CD4-positive, CD25-positive, alpha-beta regulatory T cell (primary cell): ENCODE measurements around the gene LPAR1. TPM values are rescaled to one million over a fixed set of nuclear protein-coding genes. Genes with fewer than 3 reads are reported as not detected.

ENCODE experiments used
- ATAC-seq, 2 donors: fragments of 150-1000 bp; cut with Tn5 transposase; one replicate each; pipeline ENCODE4 v1.10.0; 2021; ENCODE audit warnings: low read depth in 2 of 2, moderate number of reproducible peaks in 2 of 2, moderate library complexity in 1 of 2
- DNase-seq, 3 donors: peaks; one replicate each; pipeline versions ENCODE4 v3.0.0 to v3.0.0-alpha.2; 2012 to 2022; ENCODE audit warnings: mixed read lengths in 1 of 3
- H3K27ac ChIP-seq: one replicate; pipeline ENCODE4 v1.7.0; 2013; ENCODE audit warnings: mild to moderate bottlenecking, low read length; ENCODE audit not compliant: insufficient read depth, poor library complexity, severe bottlenecking
- H3K27me3 ChIP-seq: one replicate; pipeline ENCODE4 v1.7.0; 2013; ENCODE audit warnings: low read length; ENCODE audit not compliant: control insufficient read depth, insufficient read depth
- H3K36me3 ChIP-seq: one replicate; pipeline ENCODE4 v1.7.0; 2013; ENCODE audit warnings: mild to moderate bottlenecking, low read length, moderate library complexity; ENCODE audit not compliant: control insufficient read depth, insufficient read depth
- H3K4me1 ChIP-seq: 2 replicates; pipeline ENCODE4 v1.7.0; 2013; ENCODE audit warnings: mild to moderate bottlenecking, low read length; ENCODE audit not compliant: insufficient read depth, control insufficient read depth, poor library complexity, severe bottlenecking
- H3K4me3 ChIP-seq: one replicate; pipeline ENCODE4 v1.7.0; 2013; ENCODE audit warnings: low read depth, mild to moderate bottlenecking, low read length, moderate library complexity
- H3K9me3 ChIP-seq, 2 experiments: 1 replicate in 1 of 2; 2 replicates in 1 of 2; pipeline ENCODE4 v1.7.0; 2013; ENCODE audit warnings: low read length in 2 of 2, mild to moderate bottlenecking in 1 of 2, moderate library complexity in 1 of 2; ENCODE audit not compliant: control insufficient read depth in 2 of 2
- H3K27ac Mint-ChIP-seq, 3 donors: one replicate each; pipeline ENCODE4 v1.8.0; 2020 to 2022; ENCODE audit warnings: mild to moderate bottlenecking in 3 of 3, mixed read lengths in 3 of 3, moderate library complexity in 2 of 3
- H3K27me3 Mint-ChIP-seq: one replicate; pipeline ENCODE4 v1.8.0; 2022; ENCODE audit warnings: mild to moderate bottlenecking, mixed read lengths
- H3K36me3 Mint-ChIP-seq: one replicate; pipeline ENCODE4 v1.8.0; 2020; ENCODE audit warnings: mixed read lengths
- H3K4me1 Mint-ChIP-seq, 4 donors: one replicate each; pipeline ENCODE4 v1.8.0; 2020 to 2022; ENCODE audit warnings: mixed read lengths in 4 of 4, mild to moderate bottlenecking in 1 of 4
- H3K4me3 Mint-ChIP-seq, 4 donors: one replicate each; pipeline ENCODE4 v1.8.0; 2020 to 2022; ENCODE audit warnings: mild to moderate bottlenecking in 4 of 4, mixed read lengths in 4 of 4, moderate library complexity in 3 of 4
- H3K9me3 Mint-ChIP-seq, 7 donors: one replicate each; pipeline ENCODE4 v1.8.0; 2020 to 2022; ENCODE audit warnings: mixed read lengths in 7 of 7, mild to moderate bottlenecking in 3 of 7, moderate library complexity in 2 of 7
- polyA plus RNA-seq, 4 donors: library from polyadenylated mRNA; unstranded; fragments of 300-500 nt; fragmentation: Illumina TruSeq; gene quantifications; one replicate each; pipeline ENCODE4 v1.2.3, GENCODE V29; 2021
- total RNA-seq: library from RNA; stranded (reverse); gene quantifications from one replicate; pipeline ENCODE4 v1.2.3, GENCODE V29; 2022

Gene LPAR1, protein sequence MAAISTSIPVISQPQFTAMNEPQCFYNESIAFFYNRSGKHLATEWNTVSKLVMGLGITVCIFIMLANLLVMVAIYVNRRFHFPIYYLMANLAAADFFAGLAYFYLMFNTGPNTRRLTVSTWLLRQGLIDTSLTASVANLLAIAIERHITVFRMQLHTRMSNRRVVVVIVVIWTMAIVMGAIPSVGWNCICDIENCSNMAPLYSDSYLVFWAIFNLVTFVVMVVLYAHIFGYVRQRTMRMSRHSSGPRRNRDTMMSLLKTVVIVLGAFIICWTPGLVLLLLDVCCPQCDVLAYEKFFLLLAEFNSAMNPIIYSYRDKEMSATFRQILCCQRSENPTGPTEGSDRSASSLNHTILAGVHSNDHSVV
- not detected for total RNA-seq
- polyA plus RNA-seq: not detected

DNA sequence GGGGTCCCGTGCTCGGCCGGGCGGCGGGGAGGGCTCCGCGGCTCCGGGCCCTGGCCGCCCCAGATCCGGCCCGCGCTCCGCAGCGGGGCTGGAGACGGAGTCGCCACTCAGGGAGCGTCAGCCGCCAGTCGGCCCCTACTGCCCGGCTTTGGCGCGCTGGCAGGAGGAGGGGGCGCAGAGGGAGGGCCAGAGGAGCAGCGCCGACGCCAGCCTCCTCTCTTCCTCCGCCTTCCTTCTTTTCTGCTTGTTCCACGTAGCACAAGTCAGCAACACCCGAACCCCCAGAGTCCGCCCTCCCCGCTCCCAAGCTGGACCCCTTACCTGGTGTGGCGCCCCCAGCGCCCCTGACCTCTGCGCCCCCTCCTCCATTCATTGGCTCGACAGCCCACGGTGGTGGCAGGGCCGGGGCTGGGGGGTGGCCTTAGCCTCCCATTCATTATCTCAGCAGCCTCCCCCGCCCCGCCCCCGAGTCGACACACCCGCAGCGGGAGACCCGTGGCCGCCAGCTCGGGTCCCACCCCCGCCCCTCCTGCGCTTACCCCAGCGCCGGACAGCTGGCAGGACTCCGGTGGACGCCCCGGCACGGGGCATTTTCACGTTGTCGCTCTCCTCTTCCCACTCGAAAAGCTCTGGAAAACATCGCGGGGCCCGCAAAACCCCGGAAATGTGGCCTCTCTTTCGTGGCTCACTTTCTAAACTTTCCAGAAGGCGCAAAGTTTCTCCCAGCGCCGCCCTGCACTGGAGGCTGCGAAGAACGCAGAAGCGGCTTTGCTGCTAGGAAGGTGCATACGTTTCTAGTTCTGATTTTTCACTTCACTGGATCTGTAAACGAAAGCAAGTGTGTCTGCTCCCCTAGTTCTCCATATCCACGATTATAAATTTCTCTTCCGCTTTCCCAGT is at the start of gene LPAR1:
Gene LPAR1, minus strand, starts transcription at position 140 of the 900 bp plus-strand sequence. CDS start 66,353 bp downstream, outside the sequence.
- Histone ChIP-seq H3K27me3 (peaks cover 4% of the 10 kb centered on the region), H3K4me3 (no peak within 1 kb of the TSS), H3K9me3 (no peaks in the 10 kb centered on the region), H3K36me3 (no peaks in the 10 kb centered on the region), H3K4me1 (no peaks in the 10 kb centered on the region), H3K27ac (no peak within 1 kb of the TSS)
- Mint-ChIP-seq H3K4me3 (peak within 1 kb of the TSS in 1 of 4 donors; percentile 57), H3K4me1 (peaks cover 4 to 10% (median 5%) of the 10 kb centered on the region in 4 donors), H3K27me3 (peaks cover 40% of the 10 kb centered on the region), H3K9me3 (peaks cover 0 to 8% (median 0%) of the 10 kb centered on the region in 7 donors), H3K36me3 (no peaks in the 10 kb centered on the region), H3K27ac (peak within 1 kb of the TSS in 1 of 3 donors; percentile 33)
- no peak for DNase-seq
- ATAC-seq: no peak

DNA sequence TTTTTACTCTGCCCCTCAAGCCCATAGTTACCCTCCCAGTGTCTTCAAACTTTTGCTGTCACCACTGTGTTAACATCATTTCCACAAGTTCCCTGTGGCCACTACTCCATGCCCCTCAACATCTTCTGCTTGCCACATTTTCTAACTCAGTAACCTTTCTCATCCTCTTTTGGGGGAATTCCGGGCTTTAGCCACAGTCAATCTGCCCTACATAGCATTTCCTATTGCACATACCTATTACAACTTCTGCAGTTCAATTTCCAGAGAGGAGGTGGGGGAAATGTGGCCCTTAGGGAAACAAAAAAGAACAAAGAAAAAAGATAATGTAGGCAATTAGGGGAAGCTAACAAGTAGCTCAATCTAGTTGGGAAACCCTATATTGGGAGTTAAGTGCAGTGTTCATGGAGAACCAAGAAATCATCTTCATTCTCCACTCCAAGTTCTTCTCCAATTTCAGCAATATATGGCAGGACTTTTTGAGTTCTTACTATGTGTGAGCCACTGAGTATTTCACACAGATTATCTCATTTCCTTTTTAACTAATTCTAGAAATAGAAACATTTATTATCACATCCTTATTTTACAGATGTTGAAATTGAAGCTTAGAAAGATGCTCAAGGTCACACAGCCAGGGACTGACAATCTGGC is 40.2 kb upstream of the LPAR1 start:
- Mint-ChIP-seq H3K4me1 (no peaks in the 10 kb centered on the region), H3K4me3 (no peak overlapping the region), H3K27ac (no peak overlapping the region), H3K27me3 (no peaks in the 10 kb centered on the region), H3K9me3 (no peaks in the 10 kb centered on the region), H3K36me3 (no peaks in the 10 kb centered on the region)
- Histone ChIP-seq H3K4me1 (no peaks in the 10 kb centered on the region), H3K36me3 (no peaks in the 10 kb centered on the region), H3K9me3 (no peaks in the 10 kb centered on the region), H3K4me3 (no peak overlapping the region), H3K27ac (no peak overlapping the region), H3K27me3 (no peaks in the 10 kb centered on the region)
- DNase-seq: no peak
- no peak for ATAC-seq

DNA sequence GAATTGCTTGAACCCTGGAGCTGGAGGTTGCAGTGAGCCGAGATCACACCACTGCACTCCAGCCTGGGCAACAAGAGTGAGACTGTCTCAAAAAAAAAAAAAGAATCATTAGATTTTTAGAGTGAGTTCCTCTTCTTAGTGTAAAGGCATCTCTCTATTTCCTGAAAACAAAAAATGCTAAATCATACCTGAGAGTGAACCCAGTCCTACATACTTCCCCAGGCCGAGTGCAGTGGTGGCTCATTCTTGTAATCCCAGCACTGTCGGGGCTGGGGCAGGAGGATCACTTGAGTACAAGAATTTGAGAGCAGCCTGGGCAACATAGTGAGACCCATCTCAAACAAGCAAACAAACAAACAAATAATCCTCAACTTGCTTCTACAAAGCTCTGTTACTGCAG is 38.2 kb upstream of the LPAR1 start:
- Mint-ChIP-seq H3K36me3 (no peaks in the 10 kb centered on the region), H3K9me3 (peaks cover 0 to 3% (median 0%) of the 10 kb centered on the region in 7 donors), H3K27me3 (no peaks in the 10 kb centered on the region), H3K4me1 (no peaks in the 10 kb centered on the region), H3K4me3 (no peak overlapping the region), H3K27ac (no peak overlapping the region)
- no peak for ATAC-seq
- no peaks in the 10 kb centered on the region for H3K9me3 ChIP-seq
- no peaks in the 10 kb centered on the region for H3K27me3 ChIP-seq
- no peak overlapping the region for H3K27ac ChIP-seq
- no peak overlapping the region for H3K4me3 ChIP-seq
- no peaks in the 10 kb centered on the region for H3K36me3 ChIP-seq
- H3K4me1 ChIP-seq: no peaks in the 10 kb centered on the region
- no peak for DNase-seq

DNA sequence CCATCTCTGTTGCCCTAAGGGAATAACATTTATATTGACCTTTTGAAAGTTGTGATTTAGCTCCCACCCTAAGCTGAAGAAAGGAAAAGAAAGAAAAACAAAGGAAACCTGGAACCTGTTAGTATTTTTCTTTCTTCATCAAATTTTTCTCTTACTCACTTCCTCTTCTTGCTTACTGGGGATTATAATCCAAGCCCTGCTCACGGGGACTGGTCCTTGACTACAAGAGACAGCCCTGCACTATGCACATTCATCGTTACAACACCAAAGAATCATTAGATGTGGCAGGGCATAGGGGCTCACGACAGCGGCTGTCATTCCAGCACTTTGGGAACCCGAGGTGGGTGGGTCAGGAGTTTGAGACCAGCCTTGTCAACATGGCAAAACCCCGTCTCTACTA is 37.8 kb upstream of the LPAR1 start:
- Histone ChIP-seq H3K9me3 (no peaks in the 10 kb centered on the region), H3K4me3 (no peak overlapping the region), H3K4me1 (no peaks in the 10 kb centered on the region), H3K36me3 (no peaks in the 10 kb centered on the region), H3K27me3 (no peaks in the 10 kb centered on the region), H3K27ac (no peak overlapping the region)
- DNase-seq: no peak
- peaks cover 0 to 3% (median 0%) of the 10 kb centered on the region in 7 donors for H3K9me3 Mint-ChIP-seq
- H3K27me3 Mint-ChIP-seq: no peaks in the 10 kb centered on the region
- H3K4me3 Mint-ChIP-seq: no peak overlapping the region
- no peak for ATAC-seq
- H3K27ac Mint-ChIP-seq: no peak overlapping the region
- no peaks in the 10 kb centered on the region for H3K36me3 Mint-ChIP-seq
- no peaks in the 10 kb centered on the region for H3K4me1 Mint-ChIP-seq

DNA sequence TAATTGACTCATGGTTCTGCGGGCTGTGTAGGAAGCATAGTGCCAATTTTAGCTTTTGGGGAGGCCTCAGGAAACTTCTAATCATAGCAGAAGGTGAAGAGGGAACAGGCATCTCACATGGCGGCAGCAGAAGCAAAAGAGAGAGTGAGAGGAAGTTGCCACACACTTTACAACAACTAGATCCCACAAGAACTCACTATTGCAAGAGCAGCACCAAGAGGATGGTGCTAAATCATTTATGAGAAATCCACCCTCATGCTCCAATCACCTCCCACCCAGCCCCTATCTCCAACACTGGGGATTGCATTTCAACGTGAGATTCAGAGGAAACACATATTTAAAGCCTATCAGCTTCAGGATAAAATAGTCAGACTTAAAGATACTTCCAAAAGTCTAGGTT is 36.1 kb upstream of the LPAR1 start:
- no peak overlapping the region for H3K27ac ChIP-seq
- DNase-seq: no peak
- Mint-ChIP-seq H3K4me1 (no peaks in the 10 kb centered on the region), H3K27me3 (no peaks in the 10 kb centered on the region), H3K9me3 (peaks cover 0 to 3% (median 0%) of the 10 kb centered on the region in 7 donors), H3K27ac (no peak overlapping the region), H3K36me3 (no peaks in the 10 kb centered on the region), H3K4me3 (no peak overlapping the region)
- H3K4me3 ChIP-seq: no peak overlapping the region
- ATAC-seq: no peak
- no peaks in the 10 kb centered on the region for H3K4me1 ChIP-seq
- H3K27me3 ChIP-seq: no peaks in the 10 kb centered on the region
- H3K9me3 ChIP-seq: no peaks in the 10 kb centered on the region
- no peaks in the 10 kb centered on the region for H3K36me3 ChIP-seq

DNA sequence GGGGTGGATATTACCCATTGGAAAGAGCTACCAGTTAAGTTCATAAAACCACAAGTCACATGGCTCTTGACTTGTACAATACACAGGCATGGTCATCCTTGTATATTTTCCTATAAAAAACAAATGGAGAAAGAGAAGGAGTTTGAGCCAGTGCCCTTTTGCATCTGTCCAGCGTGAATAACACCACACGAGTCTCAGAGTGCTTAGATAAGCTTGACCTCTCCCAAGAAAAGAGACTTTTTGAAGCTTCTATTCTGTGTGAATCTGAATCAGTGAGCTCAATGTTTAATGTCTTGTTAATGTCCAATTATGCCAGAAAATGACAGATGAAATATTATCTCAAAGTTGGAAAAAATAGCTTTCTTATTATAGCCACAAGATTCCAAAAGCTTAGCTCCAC is 30.9 kb upstream of the LPAR1 start:
- Histone ChIP-seq H3K4me3 (no peak overlapping the region), H3K4me1 (no peaks in the 10 kb centered on the region), H3K36me3 (no peaks in the 10 kb centered on the region), H3K27ac (no peak overlapping the region), H3K27me3 (no peaks in the 10 kb centered on the region), H3K9me3 (no peaks in the 10 kb centered on the region)
- H3K9me3 Mint-ChIP-seq: peaks cover 0 to 3% (median 0%) of the 10 kb centered on the region in 7 donors
- H3K27ac Mint-ChIP-seq: no peak overlapping the region
- DNase-seq (no peak), ATAC-seq (no peak)
- no peaks in the 10 kb centered on the region for H3K4me1 Mint-ChIP-seq
- H3K4me3 Mint-ChIP-seq: no peak overlapping the region
- no peaks in the 10 kb centered on the region for H3K36me3 Mint-ChIP-seq
- no peaks in the 10 kb centered on the region for H3K27me3 Mint-ChIP-seq

DNA sequence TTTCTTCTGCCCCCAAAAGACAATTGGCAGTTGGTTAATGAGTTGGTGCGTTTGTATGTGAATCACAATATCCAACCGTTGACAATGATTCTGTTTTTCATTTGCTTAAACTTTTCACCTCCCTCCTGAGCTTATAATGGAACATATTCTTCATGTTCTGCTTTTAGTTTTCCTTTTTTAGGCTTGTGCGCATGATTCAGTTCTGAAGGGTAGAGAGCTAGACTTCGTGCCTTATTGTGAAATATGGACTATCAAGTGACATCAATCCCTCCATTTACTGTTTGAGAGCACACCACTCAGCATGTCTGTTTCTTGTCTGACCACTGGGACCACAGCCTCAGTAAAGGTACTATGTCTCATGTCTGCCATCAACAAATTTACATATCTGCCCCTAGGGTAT is 30.5 kb upstream of the LPAR1 start:
- no peaks in the 10 kb centered on the region for H3K4me1 Mint-ChIP-seq
- Histone ChIP-seq H3K4me1 (no peaks in the 10 kb centered on the region), H3K36me3 (no peaks in the 10 kb centered on the region), H3K27ac (no peak overlapping the region), H3K4me3 (no peak overlapping the region), H3K27me3 (no peaks in the 10 kb centered on the region), H3K9me3 (no peaks in the 10 kb centered on the region)
- ATAC-seq (no peak), DNase-seq (no peak)
- H3K27me3 Mint-ChIP-seq: no peaks in the 10 kb centered on the region
- H3K4me3 Mint-ChIP-seq: no peak overlapping the region
- peak overlapping the region in 1 of 3 donors; percentile 2 for H3K27ac Mint-ChIP-seq
- no peaks in the 10 kb centered on the region for H3K36me3 Mint-ChIP-seq
- H3K9me3 Mint-ChIP-seq: peaks cover 0 to 3% (median 0%) of the 10 kb centered on the region in 7 donors
